ENCODE results near the gene PRR18.

GRCh38 chr6:166305562-166306117 lies 2.6 kb downstream of the PRR18 start:
- TF ChIP-seq CTCF (conservative IDR thresholded peaks at IDR 0.05) (no peak), ZFX (IDR thresholded peaks at IDR 0.05) (no peak)

All from C4-2B (cell line).